Measurements from ENCODE around the gene DNASE1L2. TPM values are rescaled to one million over a fixed set of nuclear protein-coding genes. Genes with fewer than 3 reads are reported as not detected.

Gene DNASE1L2
- total and polyA plus RNA-seq, 10 of the 15 experiments (the other 5 are each of a cell fraction or from before 2014, with no cell fraction given): 0.06 to 1.5 (median 0.29) TPM

DNA sequence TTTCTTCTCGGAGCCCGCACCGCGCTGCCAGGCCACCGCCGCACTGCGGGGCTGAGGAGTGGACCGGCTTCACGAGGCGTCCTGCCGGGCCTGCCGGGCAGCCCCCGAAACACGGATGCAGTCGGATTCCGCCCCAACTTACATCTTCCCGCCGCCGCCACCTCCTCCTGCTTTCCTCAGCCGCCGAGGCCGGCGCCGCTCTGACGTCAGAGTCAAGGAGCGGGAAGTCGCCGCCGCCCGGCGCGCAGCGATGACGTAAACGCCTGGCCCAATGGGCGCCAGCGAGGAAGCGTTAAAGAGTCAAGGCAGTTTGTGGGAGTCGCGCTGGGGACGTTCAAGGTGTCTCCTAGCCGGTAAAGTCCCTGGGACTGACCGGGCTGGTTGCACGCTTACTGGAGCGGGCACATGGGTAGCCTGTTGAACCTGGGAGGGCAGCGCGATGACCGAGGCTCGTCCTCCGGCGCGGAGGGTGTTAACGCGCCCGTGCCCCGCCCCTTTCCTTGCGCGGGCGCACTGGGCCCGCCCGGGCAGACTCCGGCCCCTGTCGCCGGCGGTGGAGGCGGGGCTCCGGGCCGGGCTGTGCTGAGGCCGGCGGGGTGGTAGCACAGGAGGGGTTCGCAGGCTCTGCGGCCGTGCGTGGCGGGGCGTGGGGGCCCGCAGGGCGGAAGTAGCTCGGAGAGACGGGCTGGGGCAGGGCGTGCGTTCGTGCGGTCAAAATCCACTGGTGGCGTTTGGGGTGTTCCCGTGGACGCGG lies 31.8 kb downstream of the DNASE1L2 start, which contains the start of gene RNPS1 (continued):
- TF ChIP-seq TCF3 (IDR thresholded peaks at IDR 0.05; ENCODE audit: borderline replicate concordance, insufficient read depth, low read depth, low read length) (0 out of 2 replicates have a peak, but pooled peaks have one; percentile 51), NFXL1 (IDR thresholded peaks at IDR 0.05; ENCODE audit: borderline replicate concordance) (no peak), GABPA (IDR thresholded peaks at IDR 0.05; ENCODE audit: low read depth) (peak; percentile 64; the same call in 1 of the 2 replicates), STAT3 (IDR thresholded peaks at IDR 0.05; ENCODE audit: low read depth, low read length) (no peak), EP300 (IDR thresholded peaks at IDR 0.05; ENCODE audit: borderline replicate concordance in 1 of 2, control insufficient read depth in 1 of 2, low read depth in 2 of 2, low read length in 2 of 2) (0 out of 4 replicates have a peak, but pooled peaks of 1 of the 2 experiments have one; percentile 10), NFIC (IDR thresholded peaks at IDR 0.05; ENCODE audit: low read depth, low read length) (no peak), SMAD5 (IDR thresholded peaks at IDR 0.05; ENCODE audit: low read depth) (peak; percentile 97), EED (IDR thresholded peaks at IDR 0.05; ENCODE audit: low read depth) (no peak), RBBP5 (conservative IDR thresholded peaks at IDR 0.05) (peak; percentile 92; the same call in 1 of the 2 replicates), MTA3 (IDR thresholded peaks at IDR 0.05; ENCODE audit: borderline replicate concordance, low read length) (no peak), ZBED1 (IDR thresholded peaks at IDR 0.05; ENCODE audit: borderline replicate concordance) (peak; percentile 41; the same call in 1 of the 2 replicates), SP1 (IDR thresholded peaks at IDR 0.05; ENCODE audit: low read depth, low read length) (peak; percentile 59), ATF7 (IDR thresholded peaks at IDR 0.05; ENCODE audit: low read depth) (peak; percentile 99), CREM (IDR thresholded peaks at IDR 0.05; ENCODE audit: low read depth) (peak; percentile 100)
- TF ChIP-seq, protein P1, sequence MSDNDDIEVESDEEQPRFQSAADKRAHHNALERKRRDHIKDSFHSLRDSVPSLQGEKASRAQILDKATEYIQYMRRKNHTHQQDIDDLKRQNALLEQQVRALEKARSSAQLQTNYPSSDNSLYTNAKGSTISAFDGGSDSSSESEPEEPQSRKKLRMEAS (IDR thresholded peaks at IDR 0.05; ENCODE audit: low read depth, low read length): peak; percentile 73
- TF ChIP-seq, protein P2, sequence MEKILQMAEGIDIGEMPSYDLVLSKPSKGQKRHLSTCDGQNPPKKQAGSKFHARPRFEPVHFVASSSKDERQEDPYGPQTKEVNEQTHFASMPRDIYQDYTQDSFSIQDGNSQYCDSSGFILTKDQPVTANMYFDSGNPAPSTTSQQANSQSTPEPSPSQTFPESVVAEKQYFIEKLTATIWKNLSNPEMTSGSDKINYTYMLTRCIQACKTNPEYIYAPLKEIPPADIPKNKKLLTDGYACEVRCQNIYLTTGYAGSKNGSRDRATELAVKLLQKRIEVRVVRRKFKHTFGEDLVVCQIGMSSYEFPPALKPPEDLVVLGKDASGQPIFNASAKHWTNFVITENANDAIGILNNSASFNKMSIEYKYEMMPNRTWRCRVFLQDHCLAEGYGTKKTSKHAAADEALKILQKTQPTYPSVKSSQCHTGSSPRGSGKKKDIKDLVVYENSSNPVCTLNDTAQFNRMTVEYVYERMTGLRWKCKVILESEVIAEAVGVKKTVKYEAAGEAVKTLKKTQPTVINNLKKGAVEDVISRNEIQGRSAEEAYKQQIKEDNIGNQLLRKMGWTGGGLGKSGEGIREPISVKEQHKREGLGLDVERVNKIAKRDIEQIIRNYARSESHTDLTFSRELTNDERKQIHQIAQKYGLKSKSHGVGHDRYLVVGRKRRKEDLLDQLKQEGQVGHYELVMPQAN (conservative IDR thresholded peaks at IDR 0.05): peak; percentile 92

Data from GM12878 (cell line).